ENCODE data around the gene BRAF.

BRAF gene

DNA sequence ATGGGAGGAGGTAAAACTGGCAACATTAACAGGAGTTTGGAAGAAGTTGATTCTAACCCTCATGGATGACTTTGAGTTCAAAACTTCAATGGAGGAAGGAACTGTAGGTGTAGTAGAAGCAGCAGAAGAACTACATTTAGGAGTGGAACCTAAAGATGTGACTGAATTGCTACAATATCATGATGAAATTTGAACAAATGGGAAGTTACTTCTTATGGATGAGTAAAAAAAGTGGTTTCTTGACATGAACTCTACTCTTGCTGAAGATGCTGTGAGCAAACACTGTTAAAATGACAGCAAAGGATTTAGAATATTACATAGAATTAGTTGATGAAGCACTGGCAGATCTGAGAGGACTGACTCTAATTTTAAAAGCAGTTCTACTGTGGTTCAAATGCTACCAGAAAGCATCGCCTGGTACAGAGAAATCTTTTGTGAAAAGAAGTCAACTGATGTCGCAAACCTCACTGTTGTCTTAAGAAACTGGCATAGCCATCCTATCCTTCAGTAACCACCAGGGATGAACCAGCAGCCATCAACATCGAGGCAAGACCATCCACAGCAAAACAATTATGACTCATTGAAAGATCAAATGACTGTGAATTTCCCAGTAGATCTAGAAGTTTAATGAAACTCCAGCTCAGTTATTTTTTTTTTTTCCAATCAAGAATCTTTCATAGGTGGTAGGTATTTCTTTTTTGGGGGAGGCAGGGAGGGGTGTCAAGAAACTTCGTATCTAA lies 20.8 kb downstream of the BRAF start:
- H3K4me3 ChIP-seq (ENCODE audit: low read depth, low read length): no peak overlapping the region
- DNase-seq: peak; percentile 16
- H3K36me3 ChIP-seq (replicated peaks): no peaks in the 10 kb centered on the region
- no peak overlapping the region for H3K27ac ChIP-seq
- TF ChIP-seq, protein P1, sequence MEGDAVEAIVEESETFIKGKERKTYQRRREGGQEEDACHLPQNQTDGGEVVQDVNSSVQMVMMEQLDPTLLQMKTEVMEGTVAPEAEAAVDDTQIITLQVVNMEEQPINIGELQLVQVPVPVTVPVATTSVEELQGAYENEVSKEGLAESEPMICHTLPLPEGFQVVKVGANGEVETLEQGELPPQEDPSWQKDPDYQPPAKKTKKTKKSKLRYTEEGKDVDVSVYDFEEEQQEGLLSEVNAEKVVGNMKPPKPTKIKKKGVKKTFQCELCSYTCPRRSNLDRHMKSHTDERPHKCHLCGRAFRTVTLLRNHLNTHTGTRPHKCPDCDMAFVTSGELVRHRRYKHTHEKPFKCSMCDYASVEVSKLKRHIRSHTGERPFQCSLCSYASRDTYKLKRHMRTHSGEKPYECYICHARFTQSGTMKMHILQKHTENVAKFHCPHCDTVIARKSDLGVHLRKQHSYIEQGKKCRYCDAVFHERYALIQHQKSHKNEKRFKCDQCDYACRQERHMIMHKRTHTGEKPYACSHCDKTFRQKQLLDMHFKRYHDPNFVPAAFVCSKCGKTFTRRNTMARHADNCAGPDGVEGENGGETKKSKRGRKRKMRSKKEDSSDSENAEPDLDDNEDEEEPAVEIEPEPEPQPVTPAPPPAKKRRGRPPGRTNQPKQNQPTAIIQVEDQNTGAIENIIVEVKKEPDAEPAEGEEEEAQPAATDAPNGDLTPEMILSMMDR (IDR thresholded peaks at IDR 0.05; ENCODE audit: low read depth, low read length, missing control alignments): no peak
- in situ Hi-C loops (cut with HindIII; ENCODE audit: low pct_ligation_motif_present, low sequenced_read_pairs): no loop called here
- no peaks in the 10 kb centered on the region for H3K27me3 ChIP-seq (replicated peaks)

DNA sequence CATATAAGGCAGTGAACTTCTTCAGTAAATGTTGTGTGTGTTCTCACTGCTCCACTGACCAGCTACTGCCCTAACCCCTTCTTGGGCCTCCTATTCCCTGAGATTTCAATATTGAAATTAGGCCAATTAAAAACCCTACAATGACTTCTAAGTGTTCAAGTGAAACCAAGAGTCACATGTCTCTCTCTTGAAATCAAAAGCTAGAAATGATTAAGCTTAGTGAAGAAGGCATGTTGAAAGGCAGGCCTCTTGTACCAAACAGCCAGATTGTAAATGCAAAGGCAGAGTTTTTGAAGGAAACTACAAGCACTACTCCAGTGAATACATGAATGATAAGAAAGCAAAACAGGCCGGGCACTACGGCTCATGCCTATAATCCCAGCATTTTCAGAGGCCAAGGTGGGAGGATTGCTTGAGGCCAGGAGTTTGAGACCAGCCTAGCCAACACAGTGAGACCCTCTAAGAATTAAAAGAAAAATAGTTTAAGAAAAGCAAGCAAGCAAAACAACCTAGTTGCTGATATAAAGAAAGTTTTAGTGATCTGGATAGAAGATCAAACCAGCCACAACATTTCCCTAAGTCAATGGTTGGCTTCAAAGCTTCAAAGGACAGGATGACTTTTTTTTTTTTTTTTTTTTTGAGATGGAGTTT lies 22.3 kb downstream of the BRAF start:
- Histone ChIP-seq H3K27ac (no peak overlapping the region), H3K27me3 (replicated peaks) (no peaks in the 10 kb centered on the region), H3K4me3 (ENCODE audit: low read depth, low read length) (no peak overlapping the region), H3K36me3 (replicated peaks) (no peaks in the 10 kb centered on the region)
- TF ChIP-seq, protein P1 (IDR thresholded peaks at IDR 0.05; ENCODE audit: low read depth, low read length, missing control alignments): no peak
- in situ Hi-C loops (cut with HindIII; ENCODE audit: low pct_ligation_motif_present, low sequenced_read_pairs): no loop called here
- DNase-seq: no peak

DNA sequence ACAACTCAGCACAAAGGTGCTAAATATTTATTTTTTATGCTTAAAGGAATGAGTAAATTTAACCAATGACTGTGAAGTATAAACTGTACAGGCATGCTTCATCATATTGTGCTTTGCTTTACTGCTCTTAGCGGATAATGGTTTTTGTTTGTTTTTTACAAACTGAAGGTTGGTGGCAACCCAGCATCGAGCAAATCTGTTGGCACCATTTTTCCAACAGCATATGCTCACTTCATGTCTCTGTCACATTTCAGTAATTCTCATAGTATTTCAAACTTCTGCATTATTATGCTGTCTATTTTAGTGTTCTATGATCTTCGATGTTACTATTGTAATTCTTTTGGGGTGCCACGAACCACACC lies 22.8 kb downstream of the BRAF start:
- no peaks in the 10 kb centered on the region for H3K36me3 ChIP-seq (replicated peaks)
- no peak overlapping the region for H3K4me3 ChIP-seq (ENCODE audit: low read depth, low read length)
- no peaks in the 10 kb centered on the region for H3K27me3 ChIP-seq (replicated peaks)
- TF ChIP-seq, protein P1 (IDR thresholded peaks at IDR 0.05; ENCODE audit: low read depth, low read length, missing control alignments): no peak
- DNase-seq: no peak
- H3K27ac ChIP-seq: no peak overlapping the region
- in situ Hi-C loops (cut with HindIII; ENCODE audit: low pct_ligation_motif_present, low sequenced_read_pairs): no loop called here

DNA sequence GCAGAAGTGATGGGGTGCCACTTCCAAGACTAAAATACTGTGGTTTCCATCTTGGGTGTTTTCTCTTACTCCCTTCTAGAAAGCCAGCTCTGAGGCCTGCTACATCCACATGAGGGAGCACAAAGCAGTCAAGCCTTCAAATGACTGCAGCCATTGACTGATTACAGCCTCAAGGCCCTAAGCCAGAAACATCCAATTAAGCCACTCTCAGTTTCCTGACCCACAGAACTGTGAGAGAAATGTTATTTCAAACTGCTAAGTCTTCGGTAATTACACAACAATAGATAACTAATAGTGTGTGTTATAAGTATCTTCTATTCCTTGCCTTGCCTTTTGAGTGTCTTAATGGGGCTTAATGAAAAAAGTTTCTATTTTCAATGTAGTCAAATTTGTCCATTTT lies 24.8 kb downstream of the BRAF start:
- Histone ChIP-seq H3K27ac (no peak overlapping the region), H3K27me3 (replicated peaks) (no peaks in the 10 kb centered on the region), H3K36me3 (replicated peaks) (no peaks in the 10 kb centered on the region), H3K4me3 (ENCODE audit: low read depth, low read length) (no peak overlapping the region)
- TF ChIP-seq, protein P1 (IDR thresholded peaks at IDR 0.05; ENCODE audit: low read depth, low read length, missing control alignments): peak; percentile 9
- no peak for DNase-seq
- in situ Hi-C loops (cut with HindIII; ENCODE audit: low pct_ligation_motif_present, low sequenced_read_pairs): no loop called here

DNA sequence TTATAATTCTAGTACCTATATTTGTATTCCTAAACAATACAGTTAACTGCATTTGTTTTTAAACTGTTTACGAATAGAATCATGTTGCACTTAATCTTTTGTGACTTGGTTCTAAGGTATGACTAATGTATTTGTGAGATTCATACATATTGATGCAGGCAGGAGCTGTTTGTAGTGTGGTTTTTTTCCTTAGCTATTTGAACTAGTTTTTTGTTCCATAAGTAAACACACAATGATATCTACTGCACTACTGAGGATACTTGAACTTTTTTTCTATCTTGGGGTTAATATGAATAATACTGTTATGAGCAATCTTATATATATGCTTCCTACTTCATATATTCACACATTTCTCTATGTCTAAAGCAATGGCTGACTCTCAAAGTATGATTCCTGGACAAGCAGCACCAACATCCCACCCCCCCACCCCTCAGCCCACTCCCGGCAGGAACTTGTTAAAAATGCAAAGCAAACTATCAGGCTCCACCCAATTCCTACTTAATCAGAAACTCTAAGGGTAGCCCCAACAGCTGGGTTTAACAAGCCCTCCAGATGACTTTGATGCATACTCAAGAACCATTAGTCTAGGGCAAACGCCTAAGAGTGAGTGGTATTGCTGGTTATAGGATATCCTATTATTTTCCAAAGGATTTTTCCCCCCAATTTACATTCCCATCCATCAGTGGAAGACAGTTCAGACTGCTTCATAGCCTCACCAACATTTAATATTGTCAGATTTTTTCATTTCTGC lies 25.8 kb downstream of the BRAF start:
- H3K36me3 ChIP-seq (replicated peaks): no peaks in the 10 kb centered on the region
- in situ Hi-C loops (cut with HindIII; ENCODE audit: low pct_ligation_motif_present, low sequenced_read_pairs): no loop called here
- no peak overlapping the region for H3K27ac ChIP-seq
- TF ChIP-seq, protein P1 (IDR thresholded peaks at IDR 0.05; ENCODE audit: low read depth, low read length, missing control alignments): no peak
- no peak overlapping the region for H3K4me3 ChIP-seq (ENCODE audit: low read depth, low read length)
- no peak for DNase-seq
- no peaks in the 10 kb centered on the region for H3K27me3 ChIP-seq (replicated peaks)
